Activated CD4-positive, alpha-beta T cell treated with anti-CD3 and anti-CD28 coated beads for 1 hour (primary cell): ENCODE measurements around the gene TULP1.

Source experiments
- DNase-seq: peaks from one replicate; pipeline ENCODE4 v3.0.0-alpha.2; 2020

The TULP1 gene

DNA sequence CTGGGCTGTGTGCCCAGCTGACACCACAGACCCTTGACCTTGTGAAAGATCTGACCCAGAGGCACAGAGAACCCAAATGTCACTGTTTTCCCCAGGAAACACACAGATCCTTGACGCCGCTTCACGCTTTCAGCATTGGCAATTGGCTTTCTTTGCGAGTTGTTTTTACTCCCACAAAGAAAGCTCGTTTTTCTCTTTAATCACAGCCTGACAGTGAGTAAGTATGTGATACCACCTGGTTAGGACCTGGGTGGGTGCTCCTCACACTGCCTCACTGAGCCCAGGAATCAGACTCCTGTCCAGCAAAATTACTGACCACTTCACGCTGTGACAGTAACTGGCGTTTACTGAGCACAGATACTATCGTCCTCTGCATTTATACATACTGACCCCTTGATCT lies 31.5 kb downstream of the TULP1 start:
- no peak for DNase-seq

DNA sequence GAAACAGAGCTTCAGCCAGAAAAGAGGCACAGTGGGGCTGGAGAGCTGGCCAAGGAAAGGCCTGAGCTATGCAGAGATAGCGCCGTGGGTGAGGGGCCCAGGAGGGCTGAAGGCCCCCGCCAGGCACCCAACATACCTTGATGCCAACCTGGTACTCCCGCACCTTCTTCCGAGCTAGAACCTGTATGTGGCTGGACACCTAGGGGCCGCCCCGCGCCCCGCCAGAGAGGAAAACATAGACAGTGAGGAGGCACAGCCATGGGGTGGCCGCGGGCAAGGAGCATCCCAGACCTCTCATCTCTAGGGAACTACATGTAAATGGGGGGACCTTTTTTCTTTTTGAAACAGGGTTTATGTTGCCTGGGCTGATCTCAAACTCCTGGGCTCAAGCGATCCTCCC lies 32.5 kb downstream of the TULP1 start:
- DNase-seq, result no peak

DNA sequence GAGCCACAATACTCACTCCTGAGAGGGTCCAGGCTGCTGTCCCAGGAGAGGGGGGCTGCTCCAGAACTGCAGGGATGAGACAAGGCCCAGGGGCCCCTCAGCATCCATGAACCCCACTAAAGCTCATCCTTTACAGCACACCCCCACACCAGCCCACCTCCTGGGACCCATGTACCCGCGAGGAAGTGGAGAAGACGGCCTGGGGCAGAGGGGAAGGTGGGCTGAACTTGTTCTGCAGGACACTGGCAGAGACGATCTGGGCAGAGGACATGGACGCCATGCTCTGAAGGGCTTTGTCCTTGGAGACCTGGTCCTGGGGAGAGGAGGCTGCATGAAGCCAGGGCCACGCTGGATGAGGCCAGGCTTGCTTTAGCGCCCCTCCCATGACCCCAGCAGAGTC lies 34.4 kb downstream of the TULP1 start:
- no peak for DNase-seq

DNA sequence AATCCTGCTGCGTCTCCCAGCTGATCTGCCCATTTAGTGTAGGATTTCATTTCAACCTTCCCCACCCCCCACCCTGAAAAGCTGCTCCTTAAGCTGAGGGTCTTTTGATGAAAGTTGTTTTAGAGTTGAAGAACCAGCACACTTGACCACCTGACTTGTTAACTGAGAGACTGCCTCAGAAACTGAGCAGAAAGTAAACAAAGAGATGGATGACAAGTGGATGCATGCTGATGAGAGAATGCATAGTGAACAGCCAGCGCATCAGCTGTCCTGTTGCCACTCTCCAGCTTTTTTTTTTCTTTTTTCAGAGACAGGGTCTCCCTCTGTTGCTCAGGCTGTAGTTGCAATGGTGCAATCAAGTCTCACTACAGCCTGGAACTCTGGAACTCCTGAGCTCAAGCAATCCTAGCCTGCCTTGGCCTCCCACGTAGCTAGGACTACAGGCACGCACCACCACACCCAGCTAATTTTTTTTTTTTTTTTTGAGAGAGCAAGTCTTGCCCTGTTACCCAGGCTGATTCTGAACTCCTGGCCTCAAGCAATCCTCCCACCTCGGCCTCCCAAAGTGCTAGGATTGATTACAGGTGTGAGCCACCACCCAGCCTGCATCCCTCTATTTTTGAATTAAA lies 35.0 kb downstream of the TULP1 start:
- no peak for DNase-seq

DNA sequence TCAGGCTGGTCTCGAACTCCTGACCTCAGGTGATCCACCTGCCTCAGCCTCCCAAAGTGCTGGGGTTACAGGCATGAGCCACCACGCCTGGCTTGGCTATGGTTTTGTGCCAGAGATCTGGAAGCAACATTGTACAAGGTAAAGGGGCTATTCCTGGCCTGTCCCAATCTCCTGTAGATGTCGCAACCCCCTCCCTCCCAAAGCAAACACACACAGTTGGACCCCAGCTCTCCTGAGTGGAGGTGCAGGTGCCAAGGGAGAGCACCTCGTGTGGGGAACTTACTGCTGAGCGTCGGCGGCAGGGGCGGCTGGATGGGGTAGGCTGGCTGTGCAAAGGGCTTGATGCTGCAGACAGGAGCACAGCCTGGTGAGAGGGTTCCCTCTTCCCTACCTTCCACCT lies 35.7 kb downstream of the TULP1 start:
- no peak for DNase-seq

DNA sequence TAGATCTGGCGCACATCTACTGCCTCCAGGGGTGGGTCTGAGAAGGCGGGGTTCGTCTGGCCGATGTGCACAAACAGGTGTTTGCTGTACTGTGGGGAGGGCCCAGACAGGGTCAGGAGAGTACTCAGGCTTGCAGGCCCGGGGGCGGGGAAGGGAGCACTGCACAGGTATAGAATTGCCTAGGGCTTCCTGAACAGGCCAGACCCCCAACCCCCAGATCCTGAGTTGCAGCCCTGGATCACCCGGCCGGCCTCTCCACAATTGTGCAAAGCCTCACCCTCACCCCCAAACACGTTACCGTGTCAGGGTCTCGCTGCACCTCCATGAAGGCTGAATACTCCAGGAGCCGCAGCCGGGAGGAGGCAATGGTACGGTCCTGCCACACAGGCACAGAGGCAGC lies 36.7 kb downstream of the TULP1 start:
- DNase-seq, result no peak

DNA sequence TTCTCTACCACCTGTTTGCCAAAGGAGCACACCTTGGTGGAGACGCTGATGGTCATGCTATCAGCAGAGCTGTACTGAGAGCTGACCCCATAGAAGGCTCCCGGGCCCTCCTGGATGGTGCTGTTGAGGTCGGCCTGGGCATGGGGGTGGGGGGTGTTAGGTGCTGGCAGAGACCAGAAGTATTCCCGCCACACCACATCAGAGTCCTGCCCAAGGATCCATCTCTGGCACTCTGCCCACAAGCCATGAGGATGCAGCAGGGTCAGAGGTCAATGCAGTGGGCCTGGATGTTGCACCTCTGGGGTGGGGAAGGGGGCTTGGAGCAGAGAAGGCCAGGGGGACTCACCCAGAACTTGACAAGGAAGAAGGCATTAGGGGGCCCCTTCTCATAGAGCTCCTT lies 37.1 kb downstream of the TULP1 start:
- DNase-seq, result no peak

DNA sequence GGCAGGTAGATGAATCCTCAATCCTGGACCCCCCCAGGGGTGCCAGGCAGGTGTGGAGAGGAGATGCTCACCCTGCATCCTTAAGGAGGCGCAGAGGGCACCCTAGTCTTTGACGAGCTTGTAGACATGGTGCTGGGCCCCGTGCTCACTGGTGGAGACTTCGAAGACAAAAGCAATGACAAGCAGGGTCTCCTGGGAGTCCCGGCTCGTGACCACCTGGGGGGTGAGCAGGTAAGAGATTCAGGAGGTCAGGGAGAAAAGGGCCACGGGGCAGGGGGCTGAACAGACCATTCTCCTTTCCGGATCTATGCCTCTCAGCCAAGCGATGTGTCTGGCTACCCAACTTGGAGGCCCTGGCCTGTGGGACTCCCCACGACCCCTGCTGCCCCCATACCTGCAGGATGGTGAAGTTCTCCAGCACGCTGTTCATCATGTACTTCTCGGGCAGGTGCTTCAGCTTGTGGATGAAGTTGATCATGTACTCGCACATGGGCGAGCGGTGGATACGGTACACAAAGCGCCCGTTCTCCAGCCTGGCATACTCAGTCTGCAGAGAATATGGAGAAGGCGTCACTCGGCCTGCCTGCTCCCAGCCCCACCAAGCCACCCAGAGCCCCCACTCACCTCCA lies 37.6 kb downstream of the TULP1 start:
- no peak for DNase-seq

DNA sequence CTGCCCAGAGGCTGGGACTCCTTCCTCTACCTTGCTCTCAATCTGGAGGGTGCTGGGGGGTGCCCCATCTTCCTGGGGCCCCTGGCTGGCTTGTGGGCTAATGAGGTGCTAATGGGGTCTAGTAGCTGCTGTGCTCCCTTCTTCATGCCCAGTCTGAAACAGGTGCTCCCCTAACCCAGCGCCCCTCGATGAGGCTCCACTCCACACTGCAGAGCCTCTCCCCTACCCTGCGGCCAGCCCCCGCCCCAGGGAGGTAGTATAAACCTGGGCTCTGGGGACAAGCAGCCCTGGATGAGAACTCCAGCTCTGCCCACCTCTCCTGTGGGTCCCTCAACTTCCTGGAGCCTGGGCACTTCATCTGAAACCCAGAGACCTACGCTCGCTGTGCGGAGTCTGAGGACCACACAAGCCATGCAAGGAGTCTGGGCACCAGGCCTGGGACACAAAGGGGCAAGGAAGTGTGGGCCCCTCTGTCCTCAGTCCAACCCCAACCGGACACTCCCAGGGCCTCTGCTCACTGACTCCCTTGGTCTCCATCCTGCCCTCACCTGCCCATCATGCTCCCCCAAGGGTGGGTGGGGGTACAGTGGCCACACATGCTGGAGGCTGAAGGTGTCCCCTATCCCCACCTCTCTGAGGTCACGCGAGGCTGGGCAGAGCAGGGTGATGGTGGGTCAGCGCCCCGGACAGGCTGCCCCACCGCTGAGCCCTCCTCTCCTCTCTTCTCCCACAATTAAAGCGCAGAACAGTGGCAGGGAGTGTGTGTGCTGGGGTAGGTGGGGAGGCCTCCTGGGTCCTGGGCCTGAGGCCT lies 38.4 kb downstream of the TULP1 start:
- no peak for DNase-seq

DNA sequence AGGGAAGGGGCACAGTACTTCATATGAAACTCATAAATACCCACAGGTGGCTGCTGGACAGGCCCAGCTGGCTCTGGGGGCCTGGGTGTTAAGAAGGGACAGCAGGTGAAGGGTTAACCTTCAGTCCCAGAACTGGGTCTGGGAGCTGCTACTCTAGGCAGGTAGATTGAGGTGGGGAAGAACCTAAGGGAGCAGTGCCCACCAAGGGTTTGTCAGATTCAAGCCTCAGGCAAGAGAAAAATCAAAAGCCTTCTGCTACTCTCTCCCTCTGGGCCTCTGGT lies 38.9 kb downstream of the TULP1 start:
- no peak for DNase-seq

DNA sequence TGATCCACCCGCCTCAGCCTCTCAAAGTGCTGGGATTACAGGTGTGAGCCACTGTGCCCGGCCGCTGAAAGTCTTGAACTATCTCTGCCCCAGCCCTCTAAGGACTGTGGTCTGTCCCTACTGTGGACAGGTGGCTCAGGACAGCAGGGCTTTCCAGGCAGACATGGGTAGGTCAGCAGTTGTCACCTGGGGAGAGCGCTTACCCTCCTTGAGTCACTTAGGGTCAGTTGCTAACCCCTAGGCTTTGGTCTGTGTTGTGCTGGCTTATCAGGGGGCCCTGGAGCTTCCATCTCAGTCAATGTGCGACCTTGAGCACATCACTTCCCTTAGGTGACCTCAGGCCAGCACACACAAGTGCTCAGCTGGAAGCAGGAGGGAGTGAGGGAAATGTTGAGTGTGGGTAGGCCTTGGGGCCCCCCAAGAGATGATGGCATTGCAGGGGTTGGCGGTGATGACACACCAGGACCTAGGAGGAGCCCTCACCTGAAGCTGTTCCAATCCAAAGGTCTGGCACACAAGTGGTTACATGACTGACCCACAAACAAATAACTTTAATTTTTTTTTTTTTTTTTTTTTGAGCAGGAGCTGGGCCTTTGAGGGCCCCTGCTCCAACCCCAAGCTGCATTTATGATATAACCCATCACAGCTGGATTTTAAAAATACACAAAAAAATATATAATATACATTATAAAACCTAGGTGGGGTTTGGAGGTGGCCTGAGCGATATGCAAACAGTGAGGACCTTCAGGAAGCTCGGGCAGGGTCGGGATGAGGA lies 39.4 kb downstream of the TULP1 start:
- no peak for DNase-seq

- DNase-seq, result no peak
Measured at GRCh38 chr6:35471836-35472345, 40.8 kb downstream of the TULP1 start.

DNA sequence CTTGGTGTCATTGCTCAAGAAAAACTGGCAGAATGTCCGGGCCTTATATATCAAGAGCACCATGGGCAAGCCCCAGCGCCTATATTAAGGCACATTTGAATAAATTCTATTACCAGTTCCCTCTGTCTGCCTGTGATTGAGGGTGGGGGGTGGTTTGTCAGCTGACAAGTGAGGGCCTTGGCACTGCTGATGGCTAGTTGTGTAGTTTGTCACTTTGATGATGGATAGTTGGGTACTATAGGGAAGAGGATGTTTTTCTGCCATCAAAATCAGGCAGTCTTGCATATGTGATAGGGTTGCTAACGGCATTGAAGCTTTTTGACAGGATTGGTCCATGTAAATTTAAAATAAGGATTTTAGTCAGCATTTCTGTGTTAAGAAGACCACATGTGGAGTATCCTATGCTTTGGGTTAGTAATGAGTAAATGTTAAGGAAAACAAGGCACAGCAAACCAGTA lies 42.0 kb downstream of the TULP1 start:
- DNase-seq, result no peak

DNA sequence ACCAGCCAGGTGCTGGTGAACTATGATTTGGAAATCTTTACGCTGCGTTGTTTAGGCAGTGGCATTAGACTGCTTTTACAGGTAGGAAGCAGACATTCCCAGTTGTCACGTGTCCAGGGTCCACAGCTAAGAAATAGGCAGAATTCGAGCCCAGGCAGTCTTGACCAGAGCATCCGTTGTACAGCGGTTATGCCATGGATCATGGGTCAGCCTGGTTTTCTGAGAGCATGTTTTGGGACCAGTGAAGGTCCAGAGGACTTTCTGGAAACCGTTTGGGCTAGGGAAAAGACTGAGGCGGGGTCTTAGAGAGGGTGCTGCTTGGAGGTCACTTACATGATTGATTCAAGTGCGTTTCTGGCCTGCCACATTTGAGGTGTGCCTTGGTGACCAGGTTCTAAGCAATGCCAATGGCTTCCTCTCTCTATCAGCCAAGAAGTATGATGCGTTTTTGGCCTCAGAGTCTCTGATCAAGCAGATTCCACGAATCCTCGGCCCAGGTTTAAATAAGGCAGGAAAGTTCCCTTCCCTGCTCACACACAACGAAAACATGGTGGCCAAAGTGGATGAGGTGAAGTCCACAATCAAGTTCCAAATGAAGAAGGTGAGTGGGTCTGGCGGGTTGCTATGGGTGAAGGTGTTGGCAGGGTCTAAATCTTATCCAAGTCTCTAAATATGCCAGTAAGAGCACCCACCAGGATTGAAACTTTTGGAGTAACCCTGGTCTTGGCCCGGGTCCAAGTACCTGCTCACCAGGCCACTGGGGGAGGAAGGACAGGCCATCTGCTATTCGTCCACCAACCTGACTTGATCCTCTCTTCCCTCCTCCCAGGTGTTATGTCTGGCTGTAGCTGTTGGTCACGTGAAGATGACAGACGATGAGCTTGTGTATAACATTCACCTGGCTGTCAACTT lies 42.7 kb downstream of the TULP1 start:
- DNase-seq, result no peak

GRCh38 chr6:35468980-35469750 lies 43.5 kb downstream of the TULP1 start:
- no peak for DNase-seq

DNA sequence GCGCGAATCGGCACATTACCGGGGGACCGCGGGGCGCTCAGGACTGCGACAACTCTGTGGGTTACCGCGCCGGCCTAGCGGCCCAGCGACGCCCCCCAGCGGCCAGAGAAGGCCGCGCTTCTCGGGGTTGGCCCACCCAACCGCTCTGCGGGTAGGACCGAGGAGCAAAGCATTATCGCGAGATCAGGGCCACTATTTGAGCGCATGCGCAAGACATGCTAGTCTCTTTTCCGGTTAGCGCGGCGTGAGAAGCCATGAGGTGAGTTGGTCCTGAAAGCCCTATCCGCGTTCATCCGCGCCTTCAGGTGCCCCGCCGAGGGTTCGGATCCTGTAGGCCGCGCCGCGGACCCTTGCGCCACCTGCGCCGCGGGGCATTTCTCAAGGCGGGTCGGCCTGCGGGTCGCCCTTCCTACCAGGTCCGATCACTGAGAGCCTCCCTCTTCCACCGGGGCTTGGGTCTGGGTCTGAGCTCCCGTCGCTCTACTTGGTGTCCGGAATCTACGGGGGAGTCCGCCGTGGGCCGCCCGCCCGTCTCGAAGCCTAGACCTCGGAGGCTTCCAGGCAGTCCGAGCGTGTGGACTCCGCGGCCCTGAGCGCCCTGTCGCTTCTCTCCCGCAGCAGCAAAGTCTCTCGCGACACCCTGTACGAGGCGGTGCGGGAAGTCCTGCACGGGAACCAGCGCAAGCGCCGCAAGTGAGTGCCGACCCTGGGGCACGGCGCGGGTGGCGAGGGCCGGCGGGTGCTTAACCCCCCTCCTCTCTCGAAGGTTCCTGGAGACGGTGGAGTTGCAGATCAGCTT lies 44.3 kb downstream of the TULP1 start, which contains the start of gene RPL10A:
RPL10A (plus strand) TSS at position 221 of the 799 bp plus-strand sequence; CDS start at position 255, 34 bp downstream.
- peak; percentile 94 for DNase-seq

DNA sequence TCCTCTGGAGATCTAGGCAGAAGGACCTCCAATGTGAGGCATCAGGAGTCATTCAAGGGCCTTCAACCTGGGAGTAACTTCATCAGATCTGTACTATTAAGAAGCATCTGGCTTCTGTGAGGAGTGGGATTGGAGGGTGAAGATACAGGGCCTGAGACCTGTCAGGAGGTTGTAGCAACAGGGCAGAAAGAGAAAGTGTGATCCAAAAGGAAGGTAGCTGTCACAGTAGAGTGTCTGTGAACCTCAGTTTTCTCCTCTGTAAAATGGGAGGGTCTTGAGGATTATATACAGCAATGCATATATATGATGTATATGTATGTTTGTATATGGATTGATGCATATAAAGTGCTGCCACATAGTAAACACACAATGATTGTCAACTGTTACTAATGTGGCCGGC lies 47.0 kb downstream of the TULP1 start:
- no peak for DNase-seq

DNA sequence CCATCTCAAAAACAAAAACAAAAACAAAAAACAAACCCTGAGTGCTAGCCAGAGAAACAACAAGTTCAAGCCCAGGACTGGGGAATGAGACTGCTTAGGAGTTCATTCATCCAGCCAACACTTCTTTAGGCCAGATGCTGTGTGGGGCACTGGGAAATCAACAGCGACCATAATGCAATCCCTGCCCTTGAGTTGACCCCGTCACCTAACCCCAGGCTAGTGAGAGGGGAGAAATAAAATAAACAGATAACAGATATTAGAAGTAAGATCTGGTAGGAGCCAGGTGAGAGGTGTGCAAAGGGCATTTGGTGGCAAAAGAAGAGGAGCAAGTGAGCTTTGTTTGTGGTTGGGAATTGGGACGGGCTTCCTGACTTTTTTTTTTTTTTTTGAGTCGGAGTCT lies 49.4 kb downstream of the TULP1 start:
- DNase-seq, result no peak

DNA sequence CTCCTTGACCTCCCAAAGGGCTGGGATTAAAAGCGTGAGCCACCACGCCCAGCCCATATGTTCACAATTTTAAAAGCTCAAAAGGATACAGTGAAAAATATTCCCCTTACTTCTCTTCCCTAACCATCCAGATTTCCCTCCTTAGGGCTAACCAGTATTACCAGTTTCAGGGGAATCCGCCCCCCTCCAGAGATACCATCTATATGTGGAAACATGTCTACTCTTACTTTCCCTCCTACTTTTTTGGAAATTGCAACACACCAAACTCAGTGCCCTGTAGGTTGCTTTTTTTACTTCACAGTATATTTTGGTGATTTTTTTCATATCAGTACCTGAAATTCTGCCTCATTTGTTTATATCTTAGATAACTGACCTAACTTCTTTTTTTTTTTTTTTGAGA lies 51.4 kb downstream of the TULP1 start:
- DNase-seq, result no peak

DNA sequence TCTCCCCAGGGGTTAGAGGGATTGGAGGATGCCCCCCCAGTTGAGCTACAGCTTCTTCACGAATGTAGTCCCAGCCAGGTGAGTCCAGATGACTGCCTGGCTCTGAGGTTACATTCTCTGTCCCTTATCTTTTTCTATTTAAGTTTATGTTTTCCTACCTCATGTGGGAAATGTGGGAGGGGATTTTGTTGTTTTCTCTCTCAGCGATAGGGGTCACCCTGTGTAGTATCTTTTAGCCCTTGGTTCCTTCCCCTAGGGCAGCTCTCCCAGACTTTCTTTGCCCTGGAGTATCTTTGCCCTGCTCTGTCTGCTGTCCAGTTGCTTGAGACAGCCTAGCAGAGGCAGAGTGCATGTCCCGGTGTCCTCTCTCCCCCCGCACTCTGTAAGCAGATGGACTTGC lies 54.8 kb downstream of the TULP1 start:
- DNase-seq, result no peak
